Measurements from ENCODE around the gene MORF4L1.

The MORF4L1 gene

GRCh38 chr15:78909791-78910228, 37.1 kb downstream of the MORF4L1 start:
- TF ChIP-seq SIN3A (IDR thresholded peaks at IDR 0.05; ENCODE audit: borderline replicate concordance, insufficient read depth, low read length) (no peak), REST (IDR thresholded peaks at IDR 0.05; ENCODE audit: insufficient read depth in 1 of 2, low read depth in 2 of 2, low read length in 2 of 2) (no peak), FOXP2 (optimal IDR thresholded peaks at IDR 0.05; ENCODE audit: borderline replicate concordance, extremely low read depth, extremely low read length, insufficient read depth) (no peak), POLR2AphosphoS5 (IDR thresholded peaks at IDR 0.05; ENCODE audit: low read depth, low read length) (no peak), TAF1 (IDR thresholded peaks at IDR 0.05; ENCODE audit: borderline replicate concordance, insufficient read depth, low read length) (no peak)

- TF ChIP-seq REST (IDR thresholded peaks at IDR 0.05; ENCODE audit: insufficient read depth in 1 of 2, low read depth in 2 of 2, low read length in 2 of 2) (no peak), FOXP2 (optimal IDR thresholded peaks at IDR 0.05; ENCODE audit: borderline replicate concordance, extremely low read depth, extremely low read length, insufficient read depth) (no peak), POLR2AphosphoS5 (IDR thresholded peaks at IDR 0.05; ENCODE audit: low read depth, low read length) (no peak), TAF1 (IDR thresholded peaks at IDR 0.05; ENCODE audit: borderline replicate concordance, insufficient read depth, low read length) (no peak), SIN3A (IDR thresholded peaks at IDR 0.05; ENCODE audit: borderline replicate concordance, insufficient read depth, low read length) (no peak)
Measured at GRCh38 chr15:78910271-78910670, 37.6 kb downstream of the MORF4L1 start.

- no peak for TF ChIP-seq TAF1 (IDR thresholded peaks at IDR 0.05; ENCODE audit: borderline replicate concordance, insufficient read depth, low read length)
- no peak for TF ChIP-seq SIN3A (IDR thresholded peaks at IDR 0.05; ENCODE audit: borderline replicate concordance, insufficient read depth, low read length)
- no peak for TF ChIP-seq FOXP2 (optimal IDR thresholded peaks at IDR 0.05; ENCODE audit: borderline replicate concordance, extremely low read depth, extremely low read length, insufficient read depth)
- TF ChIP-seq POLR2AphosphoS5 (IDR thresholded peaks at IDR 0.05; ENCODE audit: low read depth, low read length) = no peak
- TF ChIP-seq REST (IDR thresholded peaks at IDR 0.05; ENCODE audit: insufficient read depth in 1 of 2, low read depth in 2 of 2, low read length in 2 of 2) = no peak
Measured at GRCh38 chr15:78912316-78912715, 39.6 kb downstream of the MORF4L1 start.

GRCh38 chr15:78913012-78913411, 40.3 kb downstream of the MORF4L1 start:
- TF ChIP-seq REST (IDR thresholded peaks at IDR 0.05; ENCODE audit: insufficient read depth in 1 of 2, low read depth in 2 of 2, low read length in 2 of 2) (no peak), POLR2AphosphoS5 (IDR thresholded peaks at IDR 0.05; ENCODE audit: low read depth, low read length) (no peak), FOXP2 (optimal IDR thresholded peaks at IDR 0.05; ENCODE audit: borderline replicate concordance, extremely low read depth, extremely low read length, insufficient read depth) (no peak), TAF1 (IDR thresholded peaks at IDR 0.05; ENCODE audit: borderline replicate concordance, insufficient read depth, low read length) (no peak), SIN3A (IDR thresholded peaks at IDR 0.05; ENCODE audit: borderline replicate concordance, insufficient read depth, low read length) (no peak)

Measured in PFSK-1 (cell line).